Lower leg skin (tissue), 3 donors: Measurements from ENCODE around the gene OPTC.
"Not testable (repeated sequence)": the region's sequence is repeated elsewhere in the genome, so short reads cannot be mapped to it uniquely, and the experiment has no call there.

Experiments used
- CTCF ChIP-seq, 3 donors: fragments of 450-650 bp; IDR thresholded peaks; one replicate each; pipeline ENCODE4 v1.5.1; 2016; ENCODE audit warnings: antibody characterized with exemption in 3 of 3, mild to moderate bottlenecking in 3 of 3, moderate library complexity in 2 of 3
- POLR2A ChIP-seq, 2 donors: fragments of 450-650 bp; IDR thresholded peaks; one replicate each; pipeline ENCODE4 v1.6.1; 2016 to 2017; ENCODE audit warnings: antibody characterized with exemption in 2 of 2, mild to moderate bottlenecking in 1 of 2, moderate library complexity in 1 of 2

GRCh38 chr1:203447598-203447997 is 46.4 kb upstream of the OPTC start:
- not testable (repeated sequence) for TF ChIP-seq POLR2A, CTCF (IDR thresholded peaks at IDR 0.05)
